ENCODE measurements around the gene ARR3.
"Not testable (repeated sequence)": the region's sequence is repeated elsewhere in the genome, so short reads cannot be mapped to it uniquely, and the experiment has no call there.

Gene ARR3

DNA sequence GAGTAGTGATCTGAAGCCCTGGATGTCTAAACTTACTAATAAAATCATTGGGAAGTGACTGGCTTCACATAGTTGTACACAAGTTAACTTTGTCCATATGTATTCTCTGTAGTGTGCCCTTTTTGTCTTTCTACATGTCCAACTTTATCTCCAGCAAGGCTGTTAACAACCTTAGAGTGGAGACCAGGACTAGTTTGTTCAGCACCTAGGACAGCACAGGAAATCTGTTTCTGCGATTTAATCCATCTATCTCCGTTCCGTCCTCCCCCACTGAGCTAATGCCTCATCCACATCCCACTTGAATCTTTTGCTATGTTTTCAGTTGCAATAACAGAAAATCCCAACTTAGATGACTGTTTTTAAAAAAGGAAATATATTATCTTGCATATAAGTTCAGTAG is 3.4 kb upstream of the ARR3 start:
- no peak for DNase-seq (ENCODE audit: extremely low read depth, low read depth)
- TF ChIP-seq, protein P1, sequence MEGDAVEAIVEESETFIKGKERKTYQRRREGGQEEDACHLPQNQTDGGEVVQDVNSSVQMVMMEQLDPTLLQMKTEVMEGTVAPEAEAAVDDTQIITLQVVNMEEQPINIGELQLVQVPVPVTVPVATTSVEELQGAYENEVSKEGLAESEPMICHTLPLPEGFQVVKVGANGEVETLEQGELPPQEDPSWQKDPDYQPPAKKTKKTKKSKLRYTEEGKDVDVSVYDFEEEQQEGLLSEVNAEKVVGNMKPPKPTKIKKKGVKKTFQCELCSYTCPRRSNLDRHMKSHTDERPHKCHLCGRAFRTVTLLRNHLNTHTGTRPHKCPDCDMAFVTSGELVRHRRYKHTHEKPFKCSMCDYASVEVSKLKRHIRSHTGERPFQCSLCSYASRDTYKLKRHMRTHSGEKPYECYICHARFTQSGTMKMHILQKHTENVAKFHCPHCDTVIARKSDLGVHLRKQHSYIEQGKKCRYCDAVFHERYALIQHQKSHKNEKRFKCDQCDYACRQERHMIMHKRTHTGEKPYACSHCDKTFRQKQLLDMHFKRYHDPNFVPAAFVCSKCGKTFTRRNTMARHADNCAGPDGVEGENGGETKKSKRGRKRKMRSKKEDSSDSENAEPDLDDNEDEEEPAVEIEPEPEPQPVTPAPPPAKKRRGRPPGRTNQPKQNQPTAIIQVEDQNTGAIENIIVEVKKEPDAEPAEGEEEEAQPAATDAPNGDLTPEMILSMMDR (IDR thresholded peaks at IDR 0.05; ENCODE audit: low read depth, low read length, missing control alignments) = no peak
- H3K4me3 ChIP-seq (replicated peaks; ENCODE audit: low read depth, low read length) = no peak overlapping the region

DNA sequence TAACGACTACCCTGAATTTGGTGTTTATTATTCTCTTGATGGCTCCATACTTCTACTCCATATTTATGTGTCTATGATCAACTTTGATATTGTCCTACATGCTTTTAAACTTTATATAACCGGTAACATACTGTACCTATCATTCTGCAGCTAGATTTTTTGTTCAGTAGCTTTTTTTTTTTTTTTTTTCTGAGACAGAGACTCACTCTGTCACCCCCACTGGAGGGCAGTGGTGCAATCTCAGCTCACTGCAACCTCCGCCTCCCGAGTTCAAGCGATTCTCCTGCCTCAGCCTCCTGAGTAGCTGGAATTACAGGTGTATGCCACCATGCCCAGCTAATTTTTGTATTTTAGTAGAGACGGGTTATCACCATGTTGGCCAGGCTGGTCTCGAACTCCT is 5.9 kb downstream of the ARR3 start:
- H3K4me3 ChIP-seq (replicated peaks; ENCODE audit: low read depth, low read length); DNase-seq (ENCODE audit: extremely low read depth, low read depth): not testable (repeated sequence)

DNA sequence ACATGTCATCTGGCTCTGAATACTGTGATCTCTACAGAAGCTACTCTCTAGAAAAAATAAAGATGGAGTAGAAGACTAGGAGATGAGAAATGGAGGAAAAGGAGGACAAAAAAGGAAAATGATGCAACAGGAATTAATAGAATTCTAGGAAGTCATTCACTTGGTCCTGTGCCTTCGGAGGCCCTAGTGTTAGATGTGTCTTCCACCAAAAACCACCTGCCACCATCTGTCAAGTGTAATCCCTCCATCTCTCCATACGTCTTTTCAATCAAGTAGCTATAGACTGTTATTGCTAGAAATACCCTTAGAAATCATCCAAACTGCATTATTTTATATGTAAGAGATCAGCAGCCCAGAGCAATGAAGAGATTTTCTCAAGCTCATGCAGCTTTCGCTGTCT is 10.9 kb downstream of the ARR3 start:
- no peak overlapping the region for H3K4me3 ChIP-seq (replicated peaks; ENCODE audit: low read depth, low read length)
- TF ChIP-seq, protein P1 (IDR thresholded peaks at IDR 0.05; ENCODE audit: low read depth, low read length, missing control alignments) = no peak
- no peak for DNase-seq (ENCODE audit: extremely low read depth, low read depth)

DNA sequence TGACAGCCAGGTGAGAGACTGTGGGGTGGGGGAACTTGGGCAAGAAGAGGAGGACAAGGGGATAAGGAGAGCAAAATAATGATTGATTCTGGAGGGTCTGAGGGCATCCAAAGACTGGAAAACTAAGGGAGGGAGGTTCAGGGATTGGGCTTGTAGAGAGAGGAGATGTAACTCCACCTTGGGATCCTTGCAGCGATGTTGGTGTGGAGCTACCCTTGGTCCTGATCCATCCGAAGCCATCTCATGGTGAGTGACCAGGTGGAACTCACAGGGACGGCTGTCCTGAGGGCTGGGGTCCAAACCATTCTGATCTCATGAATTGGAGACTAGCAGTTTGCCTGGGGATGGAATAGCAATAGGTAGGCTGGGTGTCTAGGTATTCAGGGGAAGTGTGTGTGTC is 12.4 kb downstream of the ARR3 start:
- no peak for DNase-seq (ENCODE audit: extremely low read depth, low read depth)
- no peak overlapping the region for H3K4me3 ChIP-seq (replicated peaks; ENCODE audit: low read depth, low read length)
- TF ChIP-seq, protein P1 (IDR thresholded peaks at IDR 0.05; ENCODE audit: low read depth, low read length, missing control alignments) = no peak

DNA sequence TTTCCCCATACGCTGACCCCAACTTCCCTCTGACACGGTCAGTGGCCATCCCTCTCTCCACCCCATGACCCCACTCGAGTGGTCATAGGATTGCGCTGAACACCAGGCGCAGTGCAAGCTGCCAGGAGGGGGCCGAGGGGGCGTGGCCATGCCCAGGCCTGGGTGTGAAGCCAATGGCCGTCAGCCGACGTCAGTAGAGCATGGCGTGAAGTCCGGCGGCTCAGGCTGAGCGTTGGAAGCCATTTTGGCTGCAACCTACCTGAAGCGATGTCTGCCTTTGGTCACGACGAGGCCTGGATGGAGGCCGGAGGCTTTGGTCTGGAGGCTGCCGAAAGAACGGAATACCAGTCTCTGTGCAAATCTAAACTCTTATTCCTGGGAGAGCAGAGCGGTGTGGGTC is 13.8 kb downstream of the ARR3 start, which contains the start of gene RAB41:
Gene RAB41, plus strand, starts transcription at position 222 of the 400 bp plus-strand sequence. Its CDS starts 46 bp downstream, at position 268.
- no peak for DNase-seq (ENCODE audit: extremely low read depth, low read depth)
- TF ChIP-seq, protein P1 (IDR thresholded peaks at IDR 0.05; ENCODE audit: low read depth, low read length, missing control alignments) = no peak

DNA sequence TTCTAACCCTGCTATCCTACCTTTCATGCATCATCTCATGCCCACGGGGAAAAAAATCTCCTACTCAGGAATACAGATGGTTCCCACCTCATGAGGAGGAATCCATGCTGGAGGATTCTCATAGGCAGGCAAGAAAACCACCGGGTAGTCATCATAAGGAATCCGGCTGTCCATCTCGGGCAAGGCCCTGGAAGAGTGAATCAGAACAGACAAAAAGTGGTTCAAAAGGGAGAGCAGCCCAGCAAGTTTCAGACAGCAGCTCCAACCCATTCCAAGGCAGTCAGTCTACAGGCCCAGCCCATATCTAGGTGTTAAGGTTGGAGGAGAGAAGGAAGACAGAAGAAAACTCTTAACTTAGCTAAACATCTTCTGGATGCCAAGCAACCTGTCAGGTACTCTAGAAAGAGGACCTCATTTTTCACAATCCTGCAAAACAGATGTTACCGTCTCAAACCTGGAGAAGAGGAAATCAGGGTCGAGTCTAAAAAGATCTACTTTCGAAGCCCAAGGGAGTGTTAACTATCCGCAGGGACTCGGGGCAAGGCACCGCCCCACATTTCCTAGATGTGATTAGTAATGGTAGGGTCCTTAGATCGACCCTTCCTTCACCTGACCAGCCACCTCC is 21.1 kb downstream of the ARR3 start:
- TF ChIP-seq, protein P1 (IDR thresholded peaks at IDR 0.05; ENCODE audit: low read depth, low read length, missing control alignments) = no peak
- peak overlapping the region; percentile 64 for H3K4me3 ChIP-seq (replicated peaks; ENCODE audit: low read depth, low read length)
- DNase-seq (ENCODE audit: extremely low read depth, low read depth) = no peak

More for the DNA sequence above, 13.8 kb downstream of the ARR3 start, which contains the start of gene RAB41:
- H3K4me3 ChIP-seq (replicated peaks; ENCODE audit: low read depth, low read length) = no peak within 1 kb of the TSS

DNA sequence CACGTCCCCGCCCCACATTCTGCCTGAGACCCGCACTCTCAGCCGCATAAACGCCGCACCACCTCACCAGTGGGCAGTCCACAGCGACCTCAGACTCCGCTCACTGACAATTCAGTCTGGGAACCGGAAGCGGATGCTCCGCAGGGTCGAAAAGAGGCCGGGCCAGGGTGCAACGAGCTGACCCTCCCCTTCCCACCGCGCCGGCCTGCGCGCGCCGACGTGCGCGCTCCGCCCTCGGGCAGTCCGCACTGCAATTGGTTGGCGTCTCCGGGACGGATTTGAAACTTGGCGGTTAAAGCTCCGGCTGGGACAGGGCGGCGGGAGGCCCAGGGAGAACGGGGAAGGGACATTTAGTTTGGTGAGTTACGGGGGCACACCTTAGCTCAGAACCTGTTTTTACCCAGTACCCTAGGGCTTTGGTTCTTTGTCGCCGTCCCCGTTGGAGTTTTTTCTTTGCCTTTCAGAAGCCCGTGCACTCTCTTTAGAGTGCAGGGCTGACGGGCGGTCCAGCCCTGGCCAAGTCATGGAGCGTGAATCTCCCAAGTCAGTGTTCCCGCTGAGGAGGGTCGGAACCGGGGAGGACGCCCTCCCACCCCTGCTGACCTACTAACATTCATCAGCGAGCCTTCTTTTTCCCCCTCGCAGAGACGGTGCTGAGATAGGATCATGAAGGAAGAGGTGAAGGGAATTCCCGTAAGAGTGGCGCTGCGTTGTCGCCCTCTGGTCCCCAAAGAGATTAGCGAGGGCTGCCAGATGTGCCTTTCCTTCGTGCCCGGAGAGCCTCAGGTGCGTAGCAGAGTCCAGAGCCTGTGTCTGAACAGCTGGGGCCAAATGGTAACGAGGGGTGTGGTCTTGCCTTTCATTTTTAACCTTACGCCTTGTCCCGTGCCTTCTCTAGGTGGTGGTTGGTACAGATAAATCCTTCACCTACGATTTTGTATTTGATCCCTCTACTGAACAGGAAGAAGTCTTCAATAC is 21.9 kb downstream of the ARR3 start, which contains the start of the genes KIF4A and PDZD11:
Gene KIF4A, plus strand, starts transcription at position 312 of the 978 bp plus-strand sequence. Its CDS starts 355 bp downstream, at position 667.
Gene PDZD11, minus strand, starts transcription at position 135 of the 978 bp plus-strand sequence. CDS start 586 bp downstream, outside the sequence.
- DNase-seq (ENCODE audit: extremely low read depth, low read depth) = peak; percentile 40

More for the DNA sequence above, 21.9 kb downstream of the ARR3 start, which contains the start of the genes KIF4A and PDZD11:
- TF ChIP-seq, protein P1 (IDR thresholded peaks at IDR 0.05; ENCODE audit: low read depth, low read length, missing control alignments) = no peak
- H3K4me3 ChIP-seq (replicated peaks; ENCODE audit: low read depth, low read length) = peak within 1 kb of the TSS; percentile 64
